ENCODE data around the gene CELA2B. TPM values are rescaled to one million over a fixed set of nuclear protein-coding genes. Genes with fewer than 3 reads are reported as not detected.
A peak's percentile ranks its signal among the peaks of the same experiment; 100 is the strongest.
"Not testable (repeated sequence)": the region's sequence is repeated elsewhere in the genome, so short reads cannot be mapped to it uniquely, and the experiment has no call there.

The CELA2B gene
- total RNA-seq, 1 experiment from 2014 or later, result not detected

DNA sequence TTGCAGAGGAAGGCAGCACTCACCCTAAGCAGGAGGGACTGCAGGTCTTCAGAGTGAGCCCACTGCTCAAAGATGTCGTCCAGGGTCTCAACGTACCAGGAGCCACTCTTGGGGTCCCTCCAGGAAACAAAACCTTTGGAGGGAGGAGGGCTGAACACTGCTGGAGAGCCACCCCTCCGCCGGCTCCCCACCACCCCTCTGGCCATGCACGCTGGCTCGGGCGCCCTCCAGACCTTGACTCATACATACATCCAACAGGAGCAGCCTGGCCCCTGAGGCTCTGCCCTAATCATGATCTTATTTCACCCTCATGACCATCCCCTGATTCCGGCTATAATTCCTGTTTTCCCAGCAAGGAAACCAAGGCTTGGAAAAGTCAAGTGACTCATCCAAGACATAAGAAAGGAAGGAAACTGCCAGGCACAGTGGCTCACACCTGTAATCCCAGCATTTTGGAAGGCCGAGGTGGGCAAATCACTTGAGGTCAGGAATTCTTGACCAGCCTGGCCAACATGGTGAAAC is 18.0 kb downstream of the CELA2B start:
- no peak for DNase-seq (ENCODE audit: low read depth)

DNA sequence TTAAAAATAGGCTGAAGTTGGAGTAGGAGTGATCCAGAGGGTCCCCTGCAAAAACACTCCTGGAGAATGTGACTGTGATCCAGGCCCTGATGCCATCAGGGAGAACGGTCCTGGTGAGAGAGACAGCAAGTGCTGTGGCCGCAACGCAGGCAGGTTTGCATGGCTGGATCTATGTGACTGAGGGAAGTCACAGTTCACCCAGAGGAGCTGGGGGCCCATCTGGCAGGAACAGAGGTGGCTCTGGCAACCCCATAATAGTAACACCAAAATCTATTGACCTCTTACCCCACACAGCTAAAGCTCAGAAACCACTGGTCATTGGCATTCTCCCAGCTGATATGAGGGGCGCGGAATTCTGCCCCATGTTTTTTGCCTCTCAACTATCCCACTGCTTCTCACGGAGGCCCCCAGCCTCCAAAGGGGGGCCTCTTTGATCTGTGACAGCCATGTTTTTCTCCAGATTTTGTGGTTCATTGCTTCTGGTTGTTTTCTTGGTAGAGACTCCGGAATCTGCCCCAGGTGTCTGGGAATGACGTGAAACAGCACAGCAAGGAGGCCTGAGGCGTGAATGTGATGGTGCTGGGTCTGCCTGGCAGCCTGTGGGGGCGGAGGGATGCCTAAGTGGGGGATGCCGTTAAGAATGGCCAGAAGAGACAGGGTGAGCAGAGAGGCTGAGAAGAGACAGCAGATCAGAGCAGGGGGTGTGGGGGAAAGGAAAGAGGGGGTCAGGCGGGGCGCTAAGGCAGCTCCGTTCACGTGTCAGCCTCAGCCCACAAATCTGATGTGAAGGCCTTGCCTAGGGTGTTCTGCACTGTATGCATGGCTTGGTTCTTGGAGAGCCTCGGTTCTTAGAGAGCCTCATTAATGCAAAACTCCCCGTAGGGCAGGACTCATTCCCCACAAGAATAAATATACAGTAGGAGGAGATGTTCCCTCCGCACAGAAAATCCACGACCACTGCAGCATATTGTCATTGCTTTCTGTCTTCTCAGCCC is 24.6 kb downstream of the CELA2B start:
- DNase-seq (ENCODE audit: low read depth), result no peak

DNA sequence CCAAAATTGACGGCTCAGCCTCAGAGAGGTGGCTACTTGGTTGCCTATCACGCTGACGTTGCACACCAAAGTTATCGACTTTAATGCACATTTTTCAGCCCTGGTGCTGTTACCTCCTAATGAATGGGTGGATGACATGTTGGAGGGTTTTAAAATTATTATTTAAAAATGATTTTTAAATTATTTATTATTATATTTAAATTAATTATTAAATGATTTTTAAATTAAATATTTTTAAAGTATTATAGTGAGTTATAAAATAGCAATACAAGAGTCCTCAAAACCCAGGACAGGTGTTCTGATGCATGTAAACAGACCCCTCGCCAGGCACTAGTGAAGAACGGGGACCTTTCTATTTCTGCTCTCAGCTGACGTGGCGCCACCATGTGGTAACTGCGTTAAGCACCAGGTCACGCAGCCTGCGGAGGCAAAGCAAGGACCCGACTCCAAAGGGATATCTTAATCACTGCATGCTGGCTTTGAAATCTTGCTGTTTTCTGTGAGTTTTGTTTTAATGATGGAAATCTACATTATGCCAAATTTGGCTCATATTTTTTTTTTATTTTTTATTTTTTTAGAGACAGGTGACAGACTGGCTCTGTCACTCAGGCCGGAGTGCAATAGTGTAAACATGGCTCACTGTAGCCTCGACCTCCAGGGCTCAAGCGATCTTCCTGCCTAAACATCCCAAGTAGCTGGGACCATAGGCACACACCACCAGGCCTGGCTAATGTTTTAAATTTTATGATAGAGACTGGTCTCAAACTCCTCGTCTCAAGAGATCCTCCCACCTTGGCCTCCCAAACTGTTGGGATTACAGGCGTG is 25.5 kb downstream of the CELA2B start:
- peak; percentile 35 for DNase-seq (ENCODE audit: low read depth)

DNA sequence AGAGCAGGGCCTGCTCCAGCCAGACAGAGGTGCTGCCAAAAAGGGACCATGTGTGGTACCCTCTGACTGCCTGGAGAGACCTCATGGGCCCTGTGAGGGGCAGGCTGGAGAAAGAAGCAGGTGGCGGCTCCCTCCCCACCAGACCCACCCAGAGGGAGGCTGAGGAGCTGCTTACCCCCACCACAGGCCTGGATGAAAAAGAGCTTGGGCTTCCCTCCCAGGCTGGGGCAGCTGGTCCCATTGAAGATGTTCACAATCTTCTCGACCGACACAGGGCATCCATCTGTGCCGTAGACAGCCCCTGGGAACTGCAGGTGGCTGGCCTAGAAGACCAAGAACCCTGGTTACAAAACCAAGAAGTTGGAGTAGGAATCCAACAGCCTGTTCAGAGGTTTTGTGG is 28.5 kb downstream of the CELA2B start:
- no peak for DNase-seq (ENCODE audit: low read depth)

DNA sequence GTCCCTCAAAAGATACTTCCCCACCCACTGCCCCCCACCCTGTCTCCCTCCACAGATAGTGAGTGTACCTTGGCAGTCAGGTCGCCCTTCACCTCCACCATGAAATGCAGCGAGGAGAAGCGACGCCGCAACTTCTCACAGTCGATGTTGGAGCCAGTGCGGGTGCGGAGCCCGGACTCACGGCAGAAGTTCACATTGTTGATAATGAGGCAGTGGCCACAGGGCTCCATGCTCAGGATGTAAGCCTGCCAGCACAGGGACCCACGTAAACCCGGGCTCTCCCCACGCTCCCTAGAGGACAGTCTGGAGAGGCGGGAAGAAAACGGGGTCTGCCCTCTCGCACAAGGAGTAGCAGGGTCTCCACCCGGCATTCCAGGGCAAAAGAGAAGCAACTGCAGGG is 30.9 kb downstream of the CELA2B start:
- no peak for DNase-seq (ENCODE audit: low read depth)

DNA sequence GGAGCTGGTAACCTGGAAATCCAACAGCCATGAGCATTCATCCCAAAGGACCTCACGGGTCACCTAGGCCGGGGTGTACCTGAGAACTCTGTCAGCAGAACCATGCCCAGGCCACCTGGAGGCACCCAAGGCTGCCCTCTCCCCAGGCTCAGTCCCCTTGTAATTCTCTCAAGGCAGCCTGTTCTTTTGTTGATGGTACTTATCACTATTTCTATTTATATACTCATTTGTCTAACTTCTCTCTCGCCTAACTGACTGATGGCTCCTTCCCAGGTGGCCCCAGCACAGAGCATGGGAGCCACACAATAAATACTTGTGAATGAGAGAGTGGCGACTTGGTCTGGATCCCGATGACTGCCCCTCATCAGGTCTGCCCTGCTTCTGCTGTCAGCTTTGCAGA is 31.4 kb downstream of the CELA2B start:
- DNase-seq (ENCODE audit: low read depth), result no peak

DNA sequence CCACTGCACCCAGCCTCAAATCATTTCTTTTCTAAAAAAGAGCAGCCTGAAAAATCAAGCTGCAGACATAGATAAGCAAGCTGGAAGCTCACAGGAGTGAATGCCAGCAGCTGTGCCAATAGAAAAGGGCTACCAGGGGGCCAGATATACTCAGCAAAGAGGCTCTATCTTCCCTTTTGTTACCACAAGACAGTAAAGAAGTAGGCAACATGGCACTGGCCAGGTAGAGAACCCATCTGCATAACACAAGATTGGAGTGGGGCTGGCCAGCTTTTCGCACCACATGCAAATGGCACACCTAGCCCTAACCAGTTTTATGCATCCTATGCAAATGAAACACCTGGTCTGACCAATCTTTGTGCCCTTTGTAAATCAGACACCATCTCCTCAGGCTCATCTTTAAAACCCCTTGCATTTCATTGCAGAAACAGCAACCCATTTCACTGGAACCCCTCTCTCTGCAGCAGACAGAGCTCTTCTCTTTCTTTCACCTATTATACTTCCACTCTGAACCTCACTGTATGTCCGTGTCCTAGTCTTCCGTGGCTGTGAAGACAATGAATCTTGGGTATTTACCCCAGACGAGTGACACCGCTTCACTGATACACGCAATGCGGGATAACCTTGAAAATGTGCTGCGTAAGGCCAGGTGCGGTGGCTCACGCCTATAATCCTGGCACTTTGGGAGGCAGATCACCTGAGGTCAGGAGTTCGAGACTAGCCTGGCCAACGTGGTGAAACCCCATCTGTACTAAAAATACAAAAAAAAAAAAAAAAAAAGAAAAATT is 33.0 kb downstream of the CELA2B start:
- no peak for DNase-seq (ENCODE audit: low read depth)

DNA sequence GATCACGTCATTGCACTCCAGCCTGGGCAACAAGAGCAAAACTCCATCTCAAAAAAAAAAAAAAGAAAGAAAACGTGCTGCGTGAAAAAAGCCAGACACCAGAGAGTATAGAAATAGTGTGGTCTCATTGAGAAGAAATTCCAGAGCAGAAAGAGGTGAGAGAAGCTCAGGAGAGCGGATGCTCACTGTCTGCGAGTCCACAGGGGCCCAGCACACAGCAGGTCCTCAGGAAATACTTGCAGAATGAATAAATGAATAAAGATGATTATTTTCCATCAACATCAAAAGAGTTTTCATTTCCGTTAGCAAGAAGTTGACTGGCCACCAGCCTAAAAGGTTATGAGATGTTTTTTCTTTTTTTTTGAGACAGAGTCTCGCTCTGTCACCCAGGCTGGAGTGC is 33.7 kb downstream of the CELA2B start:
- DNase-seq (ENCODE audit: low read depth), result no peak

DNA sequence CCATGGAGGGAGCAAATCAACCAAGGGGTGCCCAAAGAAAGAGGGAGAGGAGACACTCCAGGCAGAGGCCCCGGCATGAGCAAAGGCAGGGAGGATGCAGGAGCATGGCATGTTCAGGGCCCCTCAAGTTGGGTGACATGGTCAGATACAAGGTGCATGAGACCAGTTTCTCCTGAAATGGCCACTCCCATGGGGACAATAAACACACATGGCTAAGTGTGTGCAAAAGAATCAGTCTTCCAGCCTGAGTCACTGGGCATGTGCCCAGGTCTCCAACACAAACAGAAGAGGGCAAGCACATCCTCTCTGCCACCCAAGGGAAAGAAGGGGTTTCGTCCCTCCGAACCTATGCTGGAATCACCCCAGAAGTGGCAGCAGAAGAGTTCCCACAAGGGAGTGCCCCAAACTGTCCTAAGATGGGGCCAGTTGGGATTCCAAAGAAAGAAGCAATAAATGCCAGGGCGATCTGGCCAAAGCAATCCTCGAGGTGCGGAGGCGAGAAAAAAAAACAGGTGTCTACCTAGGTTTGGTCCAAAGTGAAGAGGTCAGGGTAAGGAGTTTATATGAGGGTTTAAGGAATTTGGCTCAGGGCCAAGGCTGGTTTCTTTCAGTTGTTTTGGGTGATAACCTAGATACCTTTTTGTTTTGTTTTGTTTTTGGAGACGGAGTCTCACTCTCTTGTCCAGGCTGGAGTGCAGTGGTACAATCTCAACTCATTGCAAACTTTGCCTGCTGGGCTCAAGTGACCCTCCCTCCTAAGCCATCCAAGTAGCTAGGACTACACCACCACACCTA is 34.9 kb downstream of the CELA2B start:
- no peak for DNase-seq (ENCODE audit: low read depth)

DNA sequence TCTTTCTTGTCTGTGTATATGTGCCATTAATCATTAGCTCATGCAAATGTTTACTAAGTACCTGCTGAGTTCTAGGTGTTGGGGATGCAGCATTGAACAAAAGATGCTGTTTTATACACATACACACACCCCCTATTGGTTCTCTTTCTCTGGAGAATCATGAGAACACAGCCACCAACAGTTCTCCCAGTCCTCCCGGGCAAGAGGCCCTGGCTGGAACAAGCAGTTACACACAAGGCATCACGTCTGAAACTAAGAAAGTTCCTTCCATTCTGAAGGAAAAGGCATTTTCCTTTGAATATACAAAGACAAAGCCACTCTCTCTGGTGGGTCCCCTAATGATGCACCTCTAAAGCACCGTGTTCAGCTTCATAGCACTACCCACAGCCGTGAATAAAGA is 37.3 kb downstream of the CELA2B start:
- DNase-seq (ENCODE audit: low read depth), result no peak

DNA sequence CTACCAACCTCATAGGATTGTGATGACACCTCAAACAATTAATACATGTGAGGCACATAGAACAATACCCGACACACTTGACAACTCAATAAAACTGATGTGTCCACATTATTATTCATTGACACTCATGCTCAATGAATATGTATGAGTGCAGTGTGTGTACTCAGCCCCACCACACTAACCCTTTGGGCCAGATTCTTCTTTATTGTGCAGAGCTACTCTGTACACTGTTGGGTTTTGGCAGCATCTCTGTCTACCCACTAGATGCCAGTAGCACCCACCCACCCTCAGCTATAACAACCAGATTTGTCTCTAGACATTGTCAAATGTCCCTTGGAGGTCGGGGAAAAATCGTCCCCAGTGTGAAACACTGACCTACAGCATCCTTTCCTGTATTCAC is 38.0 kb downstream of the CELA2B start:
- no peak for DNase-seq (ENCODE audit: low read depth)

DNA sequence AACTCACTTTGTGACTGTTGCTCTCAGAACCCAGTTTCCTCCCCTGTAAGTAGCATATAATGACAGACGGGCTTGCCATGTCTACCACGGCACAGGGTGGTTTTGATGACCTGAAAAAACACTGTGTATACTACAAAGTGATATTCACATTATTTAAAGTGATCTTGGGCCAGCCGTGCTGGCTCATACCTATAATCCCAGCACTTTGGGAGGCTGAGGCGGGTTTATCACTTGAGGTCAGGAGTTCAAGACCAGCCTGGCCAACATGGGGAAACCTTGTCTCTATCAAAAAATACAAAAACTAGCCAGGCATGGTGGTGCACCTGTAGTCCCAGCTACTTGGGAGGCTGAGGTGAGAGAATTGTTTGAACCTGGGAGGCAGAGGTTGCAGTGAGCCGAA is 38.7 kb downstream of the CELA2B start:
- not testable (repeated sequence) for DNase-seq (ENCODE audit: low read depth)

DNA sequence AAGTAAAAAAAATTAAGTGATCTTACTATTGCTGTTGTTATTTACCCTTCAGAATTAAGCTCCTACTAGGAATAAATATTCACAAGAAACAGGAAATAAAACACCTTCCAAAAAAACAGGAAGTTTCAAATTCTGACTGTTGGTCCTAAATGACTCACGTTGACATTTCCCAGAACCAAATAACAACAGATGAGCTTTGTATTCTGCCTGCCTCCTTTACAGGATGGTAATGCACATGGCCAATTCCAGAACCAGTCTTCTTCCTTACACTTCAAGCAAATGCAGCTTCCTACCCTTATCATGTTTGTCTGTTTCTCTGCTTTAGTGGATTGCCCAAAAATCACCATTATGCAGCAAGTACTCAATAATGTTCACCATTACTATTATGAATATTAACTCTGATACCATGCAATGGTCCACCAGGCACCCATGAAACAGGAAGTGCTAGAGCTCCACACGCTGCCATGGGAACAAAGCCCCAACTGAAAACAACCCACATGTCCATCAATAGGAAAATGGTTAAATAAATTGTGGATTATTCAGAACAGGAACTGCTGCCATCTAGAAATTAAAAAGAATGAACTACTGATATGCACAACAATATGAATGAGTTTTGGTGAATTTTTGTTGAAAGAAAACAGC is 39.2 kb downstream of the CELA2B start:
- peak; percentile 40 for DNase-seq (ENCODE audit: low read depth)

DNA sequence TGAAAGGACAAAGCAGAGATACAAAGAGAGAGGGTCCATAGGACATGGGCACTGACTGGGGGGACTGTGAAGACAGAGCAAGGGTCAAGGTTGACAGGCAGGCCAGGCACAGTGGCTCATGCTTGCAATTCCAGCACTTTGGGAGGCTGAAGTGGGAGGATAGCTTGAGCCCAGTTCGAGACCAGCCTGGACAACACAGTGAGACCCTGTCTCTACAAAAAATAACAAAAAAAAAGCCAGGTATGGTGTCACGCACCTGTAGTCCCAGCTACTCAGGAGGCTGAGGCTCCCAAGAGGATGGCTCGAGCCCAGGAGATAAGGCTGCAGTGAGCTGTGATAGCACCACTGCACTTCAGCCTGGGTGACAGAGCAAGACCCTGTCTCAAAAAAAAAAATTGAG is 43.7 kb downstream of the CELA2B start:
- DNase-seq (ENCODE audit: low read depth), result no peak

DNA sequence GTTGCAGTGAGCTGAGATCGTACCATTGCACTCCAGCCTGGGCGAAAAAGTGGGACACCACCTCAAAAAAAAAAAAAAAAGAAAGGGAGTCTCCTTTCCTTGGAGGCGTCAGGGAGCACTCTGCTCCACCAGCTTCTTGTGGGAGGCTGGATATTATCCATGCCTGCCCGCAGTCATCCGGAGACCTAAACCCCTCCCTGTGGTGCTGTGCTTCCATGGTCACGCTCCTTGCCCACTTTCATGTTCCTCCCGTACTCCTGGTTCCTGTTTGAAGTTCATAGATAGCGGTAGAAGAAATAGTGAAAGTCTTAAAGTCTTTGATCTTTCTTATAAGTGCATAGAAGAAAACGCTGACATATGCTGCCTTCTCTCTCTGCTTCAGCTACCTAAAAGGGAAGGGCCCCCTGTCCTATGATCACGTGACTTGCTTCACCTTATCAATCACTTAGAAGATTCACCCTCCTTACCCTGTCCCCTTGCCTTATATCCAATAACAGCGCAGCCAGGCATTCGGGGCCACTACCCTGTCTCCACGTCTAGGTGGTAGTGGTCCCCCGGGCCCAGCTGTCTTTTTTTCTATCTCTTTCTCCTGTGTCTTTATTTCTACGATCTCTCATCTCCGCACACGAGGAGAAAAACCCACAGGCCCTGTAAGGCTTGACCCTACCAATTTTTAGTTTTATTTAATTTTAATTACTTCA is 45.5 kb downstream of the CELA2B start:
- DNase-seq (ENCODE audit: low read depth), result not testable (repeated sequence)

DNA sequence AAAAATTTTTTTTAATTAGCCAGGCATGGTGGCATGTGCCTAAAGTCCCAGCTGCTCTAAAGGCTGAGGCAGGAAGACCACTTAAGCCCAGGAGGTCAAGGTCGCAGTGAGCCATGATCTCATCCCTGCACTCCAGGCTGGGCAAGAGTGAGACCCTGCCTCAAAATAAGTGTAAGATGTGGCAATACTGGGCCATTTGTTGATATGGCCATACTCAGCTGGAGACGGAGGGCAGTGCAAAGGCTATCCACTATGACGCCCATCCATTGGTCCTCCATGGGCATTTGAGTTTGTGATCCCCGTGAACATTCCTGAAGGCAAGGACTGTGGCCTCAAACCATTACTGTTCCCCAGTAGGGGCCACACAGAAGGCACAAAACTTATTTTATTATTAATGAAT is 46.6 kb downstream of the CELA2B start:
- no peak for DNase-seq (ENCODE audit: low read depth)

DNA sequence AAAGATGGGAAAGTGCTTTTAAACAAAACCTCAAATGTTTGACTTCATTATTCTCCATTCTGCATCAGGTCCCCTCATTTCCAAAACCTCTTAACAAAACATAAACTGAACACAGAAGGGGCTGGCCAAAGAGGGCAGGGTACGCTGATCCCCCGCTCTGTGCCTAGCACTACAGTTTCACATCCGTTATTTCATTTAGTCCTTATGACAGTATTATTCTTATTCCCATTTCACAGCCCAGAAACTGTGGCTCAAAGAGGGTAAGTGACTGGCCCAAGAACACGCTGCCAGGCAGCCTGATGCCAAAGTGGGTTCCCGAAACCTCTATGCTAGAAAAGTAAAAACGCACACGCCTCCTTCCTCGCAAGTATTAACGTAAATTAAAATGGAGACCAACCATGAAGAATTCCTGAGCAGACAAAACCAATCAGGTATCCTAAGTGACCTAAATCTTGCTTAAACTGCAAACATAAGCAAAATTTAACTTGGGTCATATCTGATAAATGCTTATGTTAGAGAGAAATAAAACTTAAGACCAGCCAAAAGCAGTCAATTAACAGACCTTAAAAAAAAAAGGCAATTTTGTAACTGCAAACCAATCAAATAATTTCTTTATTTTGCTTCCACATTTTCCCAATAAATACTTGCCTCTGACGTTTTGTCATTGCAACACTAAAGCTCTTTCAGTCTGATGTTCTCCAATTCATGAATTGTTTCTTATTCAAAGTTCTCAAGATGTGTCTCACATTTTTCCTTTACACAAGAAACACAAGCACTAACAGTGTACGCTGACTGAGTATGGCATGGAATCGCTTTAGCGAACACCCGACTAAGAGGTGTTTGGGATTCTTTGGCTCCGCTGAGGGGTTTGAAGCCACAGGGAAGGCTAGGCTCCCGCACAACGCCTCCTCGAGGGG is 47.5 kb downstream of the CELA2B start:
- no peak for DNase-seq (ENCODE audit: low read depth)

DNA sequence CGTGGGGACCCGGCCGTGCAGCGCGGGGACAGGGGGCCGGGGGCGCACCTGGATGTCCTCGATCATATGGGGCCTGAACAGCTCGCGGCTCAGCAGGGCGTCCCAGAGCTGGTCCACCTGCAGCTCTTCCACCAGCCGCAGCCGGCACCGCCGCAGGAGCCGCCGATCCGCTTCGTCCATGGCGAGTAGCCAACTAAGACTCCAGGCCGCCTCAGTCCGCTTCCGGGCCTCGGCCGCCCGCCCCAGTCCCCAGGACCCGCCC is 48.0 kb downstream of the CELA2B start, which contains the start of gene CASP9:
Gene CASP9, minus strand, starts transcription at position 195 of the 262 bp plus-strand sequence. Its CDS starts 15 bp downstream, at position 180.
- no peak for DNase-seq (ENCODE audit: low read depth)

All from HT1080 (cell line).